Measurements from ENCODE around the gene UBE2J2. TPM values are rescaled to one million over a fixed set of nuclear protein-coding genes. Genes with fewer than 3 reads are reported as not detected.

UBE2J2 gene
- total RNA-seq (10 to 100 TPM; 36.0 to 57.4 TPM), polyA plus RNA-seq (10 to 100 TPM; 45.9 to 48.2 TPM)
- long read RNA-seq, donor 1, transcript UBE2J2-202 (7 exons, 1,733 nt), result major isoform, 15 of 32 reads
- long read RNA-seq, donor 1, partial matches to known transcripts, result 11 of 32 reads
- long read RNA-seq, donor 1, other reads (novel, unspliced or antisense), result 0 of 32 reads
- long read RNA-seq, donor 2, transcript UBE2J2-202 (7 exons, 1,733 nt), result major isoform, 13 of 15 reads
- long read RNA-seq, donor 2, partial matches to known transcripts, result 0 of 15 reads
- long read RNA-seq, donor 2, other reads (novel, unspliced or antisense), result 0 of 15 reads
- long read RNA-seq, donor 3, partial matches to known transcripts, result 0 of 7 reads
- long read RNA-seq, donor 3, other reads (novel, unspliced or antisense), result 0 of 7 reads
- long read RNA-seq, donor 4, transcript UBE2J2-202 (7 exons, 1,733 nt), result major isoform, 5 of 5 reads
- long read RNA-seq, donor 4, partial matches to known transcripts, result 0 of 5 reads
- long read RNA-seq, donor 4, other reads (novel, unspliced or antisense), result 0 of 5 reads
- long read RNA-seq, donor 5, transcript UBE2J2-202 (7 exons, 1,733 nt), result major isoform, 18 of 31 reads
- long read RNA-seq, donor 5, partial matches to known transcripts, result 6 of 31 reads
- long read RNA-seq, donor 5, other reads (novel, unspliced or antisense), result 0 of 31 reads

- H3K9me3 ChIP-seq (ENCODE audit: control insufficient read depth in 4 of 4, insufficient read depth in 3 of 4, low read length in 3 of 4), result no peaks in the 10 kb centered on the region
- 0% methylated on average over 47 to 105 of the region's 105 CpGs for WGBS, 2 donors
- peaks cover 11 to 31% (median 17%) of the 10 kb centered on the region in 5 donors for H3K4me1 ChIP-seq (ENCODE audit: control insufficient read depth in 5 of 5, insufficient read depth in 5 of 5, low read length in 5 of 5)
These were observed at the start of gene UBE2J2 for GRCh38 chr1:1273512-1274298. UBE2J2 (minus strand) TSS chr1:1273854; CDS start chr1:1267992, 5,862 bp downstream.

GRCh38 chr1:1322952-1323351 is 49.3 kb upstream of the UBE2J2 start:
- 85 to 94% methylated on average over 10 of the region's 10 CpGs for WGBS, 2 donors
- H3K9ac ChIP-seq (ENCODE audit: insufficient read depth in 1 of 2, low read length in 2 of 2), result no peak overlapping the region
- H3K9me3 ChIP-seq (ENCODE audit: control insufficient read depth in 4 of 4, insufficient read depth in 3 of 4, low read length in 3 of 4), result no peaks in the 10 kb centered on the region
- H3K4me1 ChIP-seq (ENCODE audit: control insufficient read depth in 5 of 5, insufficient read depth in 5 of 5, low read length in 5 of 5), result peaks cover 0 to 23% (median 8%) of the 10 kb centered on the region in 5 donors
- no peak for DNase-seq
- no peak for ATAC-seq (ENCODE audit: insufficient read depth, low FRiP score)
- H3K4me3 ChIP-seq, result no peak overlapping the region
- H3K36me3 ChIP-seq (ENCODE audit: control insufficient read depth in 4 of 4, insufficient read depth in 4 of 4, low read length in 4 of 4), result peaks cover 0 to 33% (median 6%) of the 10 kb centered on the region in 4 donors
- no peak for TF ChIP-seq CTCF (IDR thresholded peaks at IDR 0.05; ENCODE audit: control extremely low read depth, extremely low read depth)
- H3K27ac ChIP-seq (ENCODE audit: low read depth in 1 of 2, low read length in 1 of 2), result no peak overlapping the region
- no peaks in the 10 kb centered on the region for H3K27me3 ChIP-seq (ENCODE audit: control insufficient read depth in 3 of 3, insufficient read depth in 3 of 3, low read length in 2 of 3)

More at GRCh38 chr1:1273512-1274298, at the start of gene UBE2J2:
- TF ChIP-seq CTCF (IDR thresholded peaks at IDR 0.05; ENCODE audit: control extremely low read depth, extremely low read depth), result no peak
- peak; percentile 92 to 96 (median 96) for DNase-seq
- H3K27ac ChIP-seq (ENCODE audit: low read depth in 1 of 2, low read length in 1 of 2), result peak within 1 kb of the TSS; percentile 85 to 91
- H3K36me3 ChIP-seq (ENCODE audit: control insufficient read depth in 4 of 4, insufficient read depth in 4 of 4, low read length in 4 of 4), result peaks cover 0 to 5% (median under 1%) of the 10 kb centered on the region in 4 donors
- peak within 1 kb of the TSS; percentile 3 to 71 for H3K9ac ChIP-seq (ENCODE audit: insufficient read depth in 1 of 2, low read length in 2 of 2)
- ATAC-seq (ENCODE audit: insufficient read depth, low FRiP score), result peak; percentile 99
- no peaks in the 10 kb centered on the region for H3K27me3 ChIP-seq (ENCODE audit: control insufficient read depth in 3 of 3, insufficient read depth in 3 of 3, low read length in 2 of 3)
- H3K4me3 ChIP-seq, result peak within 1 kb of the TSS; percentile 93

GRCh38 chr1:1322418-1322817 is 48.8 kb upstream of the UBE2J2 start:
- ATAC-seq (ENCODE audit: insufficient read depth, low FRiP score) (no peak), DNase-seq (no peak)
- Histone ChIP-seq H3K27ac (ENCODE audit: low read depth in 1 of 2, low read length in 1 of 2) (no peak overlapping the region), H3K27me3 (ENCODE audit: control insufficient read depth in 3 of 3, insufficient read depth in 3 of 3, low read length in 2 of 3) (no peaks in the 10 kb centered on the region), H3K9me3 (ENCODE audit: control insufficient read depth in 4 of 4, insufficient read depth in 3 of 4, low read length in 3 of 4) (no peaks in the 10 kb centered on the region), H3K4me1 (ENCODE audit: control insufficient read depth in 5 of 5, insufficient read depth in 5 of 5, low read length in 5 of 5) (peaks cover 0 to 23% (median 8%) of the 10 kb centered on the region in 5 donors), H3K36me3 (ENCODE audit: control insufficient read depth in 4 of 4, insufficient read depth in 4 of 4, low read length in 4 of 4) (peaks cover 0 to 29% (median 6%) of the 10 kb centered on the region in 4 donors), H3K9ac (ENCODE audit: insufficient read depth in 1 of 2, low read length in 2 of 2) (no peak overlapping the region), H3K4me3 (no peak overlapping the region)
- TF ChIP-seq CTCF (IDR thresholded peaks at IDR 0.05; ENCODE audit: control extremely low read depth, extremely low read depth), result no peak
- WGBS, 2 donors, result 90 to 92% methylated on average over 10 to 14 of the region's 14 CpGs
